MM.1S (cell line): ENCODE measurements around the gene ERCC3.

ENCODE experiments used
- EZH2 ChIP-seq: fragments of 300-600 bp; sonication (generic); optimal IDR thresholded peaks from 2 replicates; pipeline ENCODE3; 2017; ENCODE audit warnings: low read depth, mild to moderate bottlenecking, antibody characterized with exemption, low read length, mixed read lengths
- EZH2phosphoT487 ChIP-seq: fragments of 300-600 bp; sonication (generic); IDR thresholded peaks from 2 replicates; pipeline ENCODE4 v1.6.1; 2018; ENCODE audit warnings: antibody characterized with exemption, low read length

DNA sequence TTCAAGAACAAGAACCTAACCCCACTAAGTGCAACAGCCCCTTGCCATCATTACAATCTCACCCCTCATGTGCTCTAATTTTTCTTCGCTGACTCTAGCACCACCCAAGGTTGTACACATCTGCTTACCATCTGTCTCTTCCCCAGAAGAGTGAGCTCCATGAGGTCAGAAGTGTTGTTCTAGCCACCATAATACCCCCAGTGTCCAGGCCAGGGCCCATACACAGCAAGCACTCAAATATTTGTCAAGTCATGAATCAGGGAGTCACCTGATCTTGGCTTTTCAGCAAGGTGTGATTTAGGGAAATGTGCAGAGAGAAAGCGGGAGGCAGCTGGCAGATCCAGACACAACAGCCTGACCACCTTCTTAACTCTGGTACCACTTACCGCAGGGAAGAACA is 5.7 kb downstream of the ERCC3 start:
- no peak for TF ChIP-seq EZH2phosphoT487
- no peak for TF ChIP-seq EZH2
